ENCODE measurements around the gene KATNIP.

The KATNIP gene

DNA sequence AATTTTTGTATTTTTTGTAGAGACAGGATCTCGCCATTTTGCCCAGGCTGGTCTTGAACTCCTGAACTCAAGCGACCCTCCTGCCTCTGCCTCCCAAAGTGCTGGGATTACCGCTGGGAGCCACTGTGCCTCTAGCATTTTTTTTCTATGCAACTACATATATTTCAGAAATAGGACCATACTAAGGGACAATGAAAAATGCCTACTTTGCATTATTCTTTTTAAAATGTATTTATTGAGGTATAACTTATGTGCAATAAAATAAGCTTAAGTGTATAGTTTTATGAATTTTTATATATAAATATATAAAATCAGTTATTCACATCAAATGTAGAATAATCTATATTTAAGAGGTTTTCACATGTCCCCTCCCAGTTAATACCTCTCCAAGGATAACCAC is 38.1 kb downstream of the KATNIP start:
- DNase-seq: no peak

DNA sequence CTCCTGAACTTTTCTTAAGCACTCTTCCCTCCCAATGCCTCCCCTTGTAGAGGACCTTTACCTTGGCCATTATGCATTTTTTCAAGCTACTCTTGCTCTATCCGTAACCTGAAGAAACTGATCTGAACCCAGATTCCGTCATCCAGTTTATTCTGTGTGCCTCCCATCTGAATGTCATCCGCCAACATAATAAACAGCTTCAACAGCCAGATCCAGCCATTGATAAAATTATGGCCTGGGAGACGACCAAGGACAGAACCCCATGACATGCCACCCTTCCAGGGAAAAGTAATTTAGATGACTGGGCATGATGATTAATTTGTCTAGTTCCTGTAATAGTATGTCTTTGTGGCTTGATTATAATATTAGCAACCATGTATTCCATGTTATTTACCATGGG is 41.9 kb downstream of the KATNIP start:
- no peak for DNase-seq

DNA sequence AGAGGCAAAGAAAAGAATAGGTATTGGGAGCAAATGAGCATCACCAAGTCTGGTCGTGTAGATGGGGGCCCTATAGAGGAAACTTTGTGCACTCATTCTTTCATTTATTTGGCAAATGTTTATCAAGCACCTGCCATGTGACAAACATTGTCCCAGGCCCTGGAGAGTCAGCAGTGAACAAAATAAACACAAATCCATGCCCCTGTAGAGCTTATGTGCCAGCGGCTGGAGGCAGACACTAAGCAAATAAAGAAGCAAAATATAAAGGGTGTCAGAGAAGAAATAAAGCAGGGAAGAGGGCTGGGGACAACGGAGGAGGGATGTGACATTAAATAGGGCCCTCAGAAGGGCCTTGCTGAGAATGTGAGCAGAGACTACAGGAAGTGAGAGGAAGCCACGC is 45.5 kb downstream of the KATNIP start:
- DNase-seq: no peak

DNA sequence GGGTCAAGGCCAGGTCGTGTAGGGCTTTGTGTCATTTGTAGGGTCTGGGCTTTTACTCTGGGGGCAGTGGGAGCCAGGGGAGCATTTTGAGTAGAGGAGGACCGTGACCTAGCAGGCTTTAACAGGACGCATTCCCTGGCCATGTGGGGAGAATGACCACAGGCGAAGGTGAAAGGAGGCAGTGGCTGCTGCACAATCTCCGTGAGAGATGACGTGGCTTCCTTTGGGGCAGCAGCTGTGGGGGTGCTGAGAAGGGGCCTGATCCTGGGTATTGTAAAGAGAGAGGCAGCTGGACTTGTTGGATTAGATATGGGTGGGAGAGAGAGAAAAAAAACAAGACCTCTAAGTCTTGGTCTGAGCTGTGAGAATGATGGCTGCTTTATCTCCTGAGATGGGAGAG is 46.0 kb downstream of the KATNIP start:
- no peak for DNase-seq

DNA sequence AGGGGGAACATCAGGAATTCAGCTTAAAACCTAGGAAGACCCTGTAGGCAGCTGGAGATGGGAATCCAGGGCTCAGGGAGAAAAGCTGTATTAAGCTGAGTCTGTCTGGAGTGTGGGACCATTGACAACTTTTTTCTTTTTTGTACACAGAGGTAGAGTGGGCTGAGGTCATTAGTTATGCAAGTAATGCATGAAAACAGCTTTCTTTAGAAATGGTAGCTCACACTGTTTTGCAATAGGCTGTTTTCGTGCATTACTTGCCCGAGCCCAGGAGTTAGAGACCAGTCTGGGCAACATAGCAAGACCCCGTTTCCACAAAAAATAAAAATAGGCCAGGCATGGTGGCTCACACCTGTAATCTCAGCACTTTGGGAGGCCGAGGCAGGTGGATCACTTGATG is 46.5 kb downstream of the KATNIP start:
- DNase-seq: no peak

DNA sequence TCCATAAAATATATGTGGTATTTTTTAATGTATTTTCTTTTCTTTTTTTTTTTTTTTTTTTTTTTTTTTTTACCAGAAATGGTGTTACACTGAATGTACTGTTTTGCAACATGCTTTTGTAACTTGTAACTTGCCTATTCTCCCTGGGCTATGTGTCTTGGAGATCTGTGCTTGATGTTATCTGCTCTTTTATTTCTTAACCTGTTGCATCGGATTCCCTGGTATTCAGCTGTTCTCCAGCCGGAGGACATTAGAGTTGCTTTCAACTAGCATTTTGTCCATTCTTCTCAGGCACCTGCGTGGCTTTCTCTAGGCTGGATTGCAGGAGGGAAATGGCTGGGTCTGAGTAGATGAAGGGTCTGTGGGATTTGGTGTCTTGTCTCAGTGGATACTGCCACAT is 47.4 kb downstream of the KATNIP start:
- no peak for DNase-seq

DNA sequence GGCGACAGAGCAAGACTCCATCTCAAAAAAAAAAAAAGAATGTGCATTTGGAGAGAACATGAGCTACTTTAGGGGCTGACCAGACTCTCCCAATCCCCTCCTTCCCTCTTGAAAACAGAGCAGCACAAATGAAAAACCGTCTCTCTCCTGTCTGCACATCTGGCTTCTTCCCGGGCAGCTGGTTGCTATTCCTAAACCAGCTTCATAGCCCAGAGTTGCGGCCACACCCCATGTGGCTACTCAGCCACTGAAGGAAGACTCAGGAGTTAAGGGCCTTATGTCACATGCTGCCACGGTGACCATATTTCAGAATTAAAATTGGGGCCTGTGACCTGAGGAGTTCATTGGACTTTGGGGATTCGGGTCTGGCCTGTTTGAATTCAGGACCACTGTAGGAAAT is 48.3 kb downstream of the KATNIP start:
- DNase-seq: no peak

DNA sequence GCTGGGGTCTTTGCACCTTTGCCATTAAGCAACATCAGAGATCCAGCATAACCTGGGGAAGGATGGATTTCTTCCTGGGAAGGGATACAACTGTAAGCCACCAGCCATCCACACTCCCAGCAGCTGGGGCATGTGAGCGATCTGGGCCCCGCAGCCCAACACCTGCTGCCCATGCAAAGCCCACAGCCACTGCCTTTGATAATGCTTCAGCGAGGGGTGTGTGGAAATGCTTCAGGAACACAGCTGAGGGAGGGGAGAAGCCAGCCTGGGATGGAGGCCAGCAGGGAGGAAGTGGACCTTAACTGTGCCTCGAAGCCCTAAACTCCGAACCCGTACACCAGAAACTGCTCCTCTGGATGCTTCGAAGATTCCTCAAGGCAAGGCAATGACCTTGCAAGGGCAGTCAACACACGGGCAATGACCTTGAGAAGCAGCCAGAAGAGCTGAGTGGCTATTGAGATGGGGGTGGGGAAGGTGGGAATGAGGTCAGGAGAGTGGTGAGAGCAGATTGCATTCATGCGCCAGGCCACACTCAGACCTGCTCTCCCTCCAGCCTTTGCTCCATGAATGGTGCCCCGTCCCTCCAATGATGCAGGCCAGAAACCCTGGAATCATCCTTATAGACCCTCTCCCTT is 49.1 kb downstream of the KATNIP start:
- no peak for DNase-seq

DNA sequence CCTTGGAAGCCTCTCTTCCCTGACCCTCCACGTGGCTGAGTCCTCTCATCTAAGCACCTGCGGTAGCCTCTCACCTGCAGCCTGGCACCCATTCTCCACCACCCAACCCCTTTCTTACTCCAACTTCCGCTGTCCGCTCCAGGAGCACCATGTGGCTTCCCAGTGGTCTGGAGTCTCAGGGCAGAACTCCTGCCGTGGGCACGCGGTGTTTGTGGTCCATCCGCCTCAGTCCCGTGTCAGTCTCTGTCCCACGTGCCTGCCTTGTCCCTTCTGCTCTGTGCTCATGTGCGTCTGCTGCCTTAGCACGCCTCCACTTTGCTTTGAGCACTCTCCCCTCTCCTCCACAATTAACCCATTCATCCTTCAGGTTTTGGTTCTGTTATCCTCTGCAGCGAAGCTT is 49.7 kb downstream of the KATNIP start:
- no peak for DNase-seq

Data from activated T-cell treated with anti-CD3 and anti-CD28 coated beads for 4 hours (primary cell).